ENCODE data around the gene NXN.

The NXN gene

GRCh38 chr17:992933-993332, 13.4 kb upstream of the NXN start:
- TF ChIP-seq, protein P1, sequence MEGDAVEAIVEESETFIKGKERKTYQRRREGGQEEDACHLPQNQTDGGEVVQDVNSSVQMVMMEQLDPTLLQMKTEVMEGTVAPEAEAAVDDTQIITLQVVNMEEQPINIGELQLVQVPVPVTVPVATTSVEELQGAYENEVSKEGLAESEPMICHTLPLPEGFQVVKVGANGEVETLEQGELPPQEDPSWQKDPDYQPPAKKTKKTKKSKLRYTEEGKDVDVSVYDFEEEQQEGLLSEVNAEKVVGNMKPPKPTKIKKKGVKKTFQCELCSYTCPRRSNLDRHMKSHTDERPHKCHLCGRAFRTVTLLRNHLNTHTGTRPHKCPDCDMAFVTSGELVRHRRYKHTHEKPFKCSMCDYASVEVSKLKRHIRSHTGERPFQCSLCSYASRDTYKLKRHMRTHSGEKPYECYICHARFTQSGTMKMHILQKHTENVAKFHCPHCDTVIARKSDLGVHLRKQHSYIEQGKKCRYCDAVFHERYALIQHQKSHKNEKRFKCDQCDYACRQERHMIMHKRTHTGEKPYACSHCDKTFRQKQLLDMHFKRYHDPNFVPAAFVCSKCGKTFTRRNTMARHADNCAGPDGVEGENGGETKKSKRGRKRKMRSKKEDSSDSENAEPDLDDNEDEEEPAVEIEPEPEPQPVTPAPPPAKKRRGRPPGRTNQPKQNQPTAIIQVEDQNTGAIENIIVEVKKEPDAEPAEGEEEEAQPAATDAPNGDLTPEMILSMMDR (IDR thresholded peaks at IDR 0.05; ENCODE audit: insufficient read depth, low read length, poor library complexity, severe bottlenecking), result no peak
- DNase-seq (ENCODE audit: extremely low read depth, insufficient read length), result no peak
- H3K4me3 ChIP-seq (replicated peaks; ENCODE audit: low read depth, low read length), result no peak overlapping the region
- no peaks in the 10 kb centered on the region for H3K36me3 ChIP-seq (ENCODE audit: control insufficient read depth, insufficient read depth, low read length)
- H3K27me3 ChIP-seq (replicated peaks; ENCODE audit: control insufficient read depth, insufficient read depth, low read length), result no peaks in the 10 kb centered on the region

- DNase-seq (ENCODE audit: extremely low read depth, insufficient read length), result no peak
- Histone ChIP-seq H3K4me3 (replicated peaks; ENCODE audit: low read depth, low read length) (no peak overlapping the region), H3K36me3 (ENCODE audit: control insufficient read depth, insufficient read depth, low read length) (no peaks in the 10 kb centered on the region), H3K27me3 (replicated peaks; ENCODE audit: control insufficient read depth, insufficient read depth, low read length) (no peaks in the 10 kb centered on the region)
- TF ChIP-seq, protein P1 (IDR thresholded peaks at IDR 0.05; ENCODE audit: insufficient read depth, low read length, poor library complexity, severe bottlenecking), result no peak
Measured at GRCh38 chr17:988561-988960, 9.0 kb upstream of the NXN start.

- Histone ChIP-seq H3K4me3 (replicated peaks; ENCODE audit: low read depth, low read length) (no peak overlapping the region), H3K36me3 (ENCODE audit: control insufficient read depth, insufficient read depth, low read length) (no peaks in the 10 kb centered on the region), H3K27me3 (replicated peaks; ENCODE audit: control insufficient read depth, insufficient read depth, low read length) (no peaks in the 10 kb centered on the region)
- DNase-seq (ENCODE audit: extremely low read depth, insufficient read length), result no peak
- TF ChIP-seq, protein P1 (IDR thresholded peaks at IDR 0.05; ENCODE audit: insufficient read depth, low read length, poor library complexity, severe bottlenecking), result no peak
Measured at GRCh38 chr17:987931-988330, 8.4 kb upstream of the NXN start.

- DNase-seq (ENCODE audit: extremely low read depth, insufficient read length), result no peak
- H3K27me3 ChIP-seq (replicated peaks; ENCODE audit: control insufficient read depth, insufficient read depth, low read length), result no peaks in the 10 kb centered on the region
- no peaks in the 10 kb centered on the region for H3K36me3 ChIP-seq (ENCODE audit: control insufficient read depth, insufficient read depth, low read length)
- no peak overlapping the region for H3K4me3 ChIP-seq (replicated peaks; ENCODE audit: low read depth, low read length)
- TF ChIP-seq, protein P1 (IDR thresholded peaks at IDR 0.05; ENCODE audit: insufficient read depth, low read length, poor library complexity, severe bottlenecking), result no peak
Measured at GRCh38 chr17:986322-986929, 6.8 kb upstream of the NXN start.

- Histone ChIP-seq H3K27me3 (replicated peaks; ENCODE audit: control insufficient read depth, insufficient read depth, low read length) (no peaks in the 10 kb centered on the region), H3K36me3 (ENCODE audit: control insufficient read depth, insufficient read depth, low read length) (no peaks in the 10 kb centered on the region), H3K4me3 (replicated peaks; ENCODE audit: low read depth, low read length) (no peak overlapping the region)
- TF ChIP-seq, protein P1 (IDR thresholded peaks at IDR 0.05; ENCODE audit: insufficient read depth, low read length, poor library complexity, severe bottlenecking), result no peak
- no peak for DNase-seq (ENCODE audit: extremely low read depth, insufficient read length)
Measured at GRCh38 chr17:983921-984320, 4.3 kb upstream of the NXN start.

- TF ChIP-seq, protein P1 (IDR thresholded peaks at IDR 0.05; ENCODE audit: insufficient read depth, low read length, poor library complexity, severe bottlenecking), result no peak
- DNase-seq (ENCODE audit: extremely low read depth, insufficient read length), result no peak
- peaks cover 3% of the 10 kb centered on the region for H3K27me3 ChIP-seq (replicated peaks; ENCODE audit: control insufficient read depth, insufficient read depth, low read length)
- H3K36me3 ChIP-seq (ENCODE audit: control insufficient read depth, insufficient read depth, low read length), result no peaks in the 10 kb centered on the region
- no peak overlapping the region for H3K4me3 ChIP-seq (replicated peaks; ENCODE audit: low read depth, low read length)
Measured at GRCh38 chr17:981292-981658, 1.7 kb upstream of the NXN start.
